Gastrocnemius medialis (tissue), 4 donors: ENCODE data around the gene PSMD1.

Experiments
- POLR2A ChIP-seq, 2 donors: fragments of 450-650 bp; IDR thresholded peaks; one replicate each; pipeline ENCODE4 v1.6.1; 2017; ENCODE audit warnings: antibody characterized with exemption in 2 of 2, mild to moderate bottlenecking in 2 of 2, moderate library complexity in 2 of 2
- TF ChIP-seq, protein P1 (sequence below), 5 experiments: fragments of 450-650 bp in 3 of 5; fragments of 200-600 bp in 2 of 5; sonication (generic) in 2 of 5; IDR thresholded peaks in 4 of 5; conservative IDR thresholded peaks in 1 of 5; 1 replicate in 4 of 5; 2 replicates in 1 of 5; pipeline ENCODE4 v1.5.1; 2016 to 2019; ENCODE audit warnings: antibody characterized with exemption in 5 of 5, mild to moderate bottlenecking in 3 of 5, moderate library complexity in 3 of 5

DNA sequence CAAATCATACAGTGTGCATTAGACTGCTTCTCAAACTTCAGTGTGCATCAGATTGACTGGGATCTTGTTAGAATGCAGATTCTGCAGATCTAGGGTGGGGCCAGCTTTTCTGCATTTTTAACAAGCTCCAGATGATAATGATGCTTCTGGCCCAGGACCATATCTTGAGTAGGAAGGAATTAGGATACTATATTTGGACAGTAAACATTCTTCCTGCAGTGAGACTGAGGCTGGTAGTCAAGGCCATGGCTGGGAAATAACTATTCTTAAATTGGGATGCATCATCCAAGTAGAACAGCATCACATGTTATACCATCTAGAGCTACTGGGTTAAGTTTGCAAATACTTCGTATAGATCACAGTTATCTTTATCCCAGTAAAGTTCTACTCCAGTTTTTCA lies 113.4 kb downstream of the PSMD1 start:
- TF ChIP-seq, protein P1, sequence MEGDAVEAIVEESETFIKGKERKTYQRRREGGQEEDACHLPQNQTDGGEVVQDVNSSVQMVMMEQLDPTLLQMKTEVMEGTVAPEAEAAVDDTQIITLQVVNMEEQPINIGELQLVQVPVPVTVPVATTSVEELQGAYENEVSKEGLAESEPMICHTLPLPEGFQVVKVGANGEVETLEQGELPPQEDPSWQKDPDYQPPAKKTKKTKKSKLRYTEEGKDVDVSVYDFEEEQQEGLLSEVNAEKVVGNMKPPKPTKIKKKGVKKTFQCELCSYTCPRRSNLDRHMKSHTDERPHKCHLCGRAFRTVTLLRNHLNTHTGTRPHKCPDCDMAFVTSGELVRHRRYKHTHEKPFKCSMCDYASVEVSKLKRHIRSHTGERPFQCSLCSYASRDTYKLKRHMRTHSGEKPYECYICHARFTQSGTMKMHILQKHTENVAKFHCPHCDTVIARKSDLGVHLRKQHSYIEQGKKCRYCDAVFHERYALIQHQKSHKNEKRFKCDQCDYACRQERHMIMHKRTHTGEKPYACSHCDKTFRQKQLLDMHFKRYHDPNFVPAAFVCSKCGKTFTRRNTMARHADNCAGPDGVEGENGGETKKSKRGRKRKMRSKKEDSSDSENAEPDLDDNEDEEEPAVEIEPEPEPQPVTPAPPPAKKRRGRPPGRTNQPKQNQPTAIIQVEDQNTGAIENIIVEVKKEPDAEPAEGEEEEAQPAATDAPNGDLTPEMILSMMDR (IDR thresholded peaks at IDR 0.05 in 4 of 5, conservative IDR thresholded peaks at IDR 0.05 in 1 of 5), result no peak
- TF ChIP-seq POLR2A (IDR thresholded peaks at IDR 0.05), result no peak
